ENCODE measurements around the gene TENT4B.
"Not testable (repeated sequence)": the region's sequence is repeated elsewhere in the genome, so short reads cannot be mapped to it uniquely, and the experiment has no call there.

TENT4B gene

DNA sequence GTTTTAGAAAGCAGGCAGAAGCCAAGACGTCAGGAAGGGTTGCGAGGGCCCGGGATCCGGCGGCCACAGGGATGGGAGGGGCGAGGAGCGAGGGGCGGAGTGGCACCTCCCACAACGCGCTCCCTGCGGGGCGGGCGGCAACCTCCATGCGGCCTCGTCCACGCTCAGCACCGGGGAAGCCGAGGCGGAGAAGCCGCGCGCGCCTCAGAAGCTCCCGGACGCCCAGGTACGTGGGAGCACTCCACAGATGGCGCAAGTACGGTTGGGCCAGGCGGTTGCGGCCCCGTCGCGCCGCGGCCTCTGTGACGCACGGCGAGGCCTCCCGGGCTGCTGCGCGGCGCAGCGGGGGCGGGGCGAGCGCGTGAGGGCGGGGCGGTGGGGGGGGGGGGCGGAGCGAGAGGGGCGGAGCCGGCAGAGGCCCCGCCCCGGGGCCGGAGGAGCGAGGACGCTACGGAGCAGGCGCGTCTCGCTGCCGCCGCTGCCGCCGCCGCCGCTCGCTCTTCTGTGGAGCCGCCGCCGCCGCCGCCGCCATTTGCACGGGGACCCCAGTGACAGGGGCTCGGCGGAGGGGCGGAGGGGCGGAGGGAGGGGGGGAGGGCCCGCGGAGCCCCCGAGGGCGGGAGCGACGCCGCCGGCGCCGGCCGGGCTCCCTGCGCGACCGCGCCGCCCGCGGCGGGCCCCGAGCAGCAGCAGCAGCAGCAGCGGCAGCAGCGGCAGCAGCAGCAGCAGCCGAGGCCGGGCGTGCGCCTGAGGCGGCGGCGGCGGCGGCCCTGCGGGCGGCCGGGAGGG lies at the start of gene TENT4B:
Gene TENT4B, plus strand, starts transcription at position 500 of the 789 bp plus-strand sequence. CDS start 316 bp downstream, outside the sequence.
- peak; percentile 82 to 85 for DNase-seq

DNA sequence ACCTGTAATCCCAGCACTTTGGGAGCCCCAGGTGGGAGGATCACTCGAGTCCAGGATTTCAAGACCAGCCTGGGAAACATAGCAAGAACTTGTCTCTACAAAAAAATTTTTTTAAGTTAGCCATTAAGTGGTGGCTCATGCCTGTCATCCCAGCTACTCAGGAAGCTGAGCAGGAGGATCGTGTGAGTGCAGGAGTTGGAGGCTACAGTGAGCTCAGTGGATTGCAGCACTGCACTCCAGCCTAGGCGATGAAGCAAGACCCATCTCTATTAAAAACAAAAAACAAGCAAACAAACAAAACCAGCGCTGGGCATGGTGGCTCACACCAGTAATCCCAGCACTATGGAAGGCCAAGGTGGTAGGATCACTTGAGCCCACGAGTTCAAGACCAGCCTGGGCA lies 49.3 kb upstream of the TENT4B start:
- DNase-seq, result no peak

DNA sequence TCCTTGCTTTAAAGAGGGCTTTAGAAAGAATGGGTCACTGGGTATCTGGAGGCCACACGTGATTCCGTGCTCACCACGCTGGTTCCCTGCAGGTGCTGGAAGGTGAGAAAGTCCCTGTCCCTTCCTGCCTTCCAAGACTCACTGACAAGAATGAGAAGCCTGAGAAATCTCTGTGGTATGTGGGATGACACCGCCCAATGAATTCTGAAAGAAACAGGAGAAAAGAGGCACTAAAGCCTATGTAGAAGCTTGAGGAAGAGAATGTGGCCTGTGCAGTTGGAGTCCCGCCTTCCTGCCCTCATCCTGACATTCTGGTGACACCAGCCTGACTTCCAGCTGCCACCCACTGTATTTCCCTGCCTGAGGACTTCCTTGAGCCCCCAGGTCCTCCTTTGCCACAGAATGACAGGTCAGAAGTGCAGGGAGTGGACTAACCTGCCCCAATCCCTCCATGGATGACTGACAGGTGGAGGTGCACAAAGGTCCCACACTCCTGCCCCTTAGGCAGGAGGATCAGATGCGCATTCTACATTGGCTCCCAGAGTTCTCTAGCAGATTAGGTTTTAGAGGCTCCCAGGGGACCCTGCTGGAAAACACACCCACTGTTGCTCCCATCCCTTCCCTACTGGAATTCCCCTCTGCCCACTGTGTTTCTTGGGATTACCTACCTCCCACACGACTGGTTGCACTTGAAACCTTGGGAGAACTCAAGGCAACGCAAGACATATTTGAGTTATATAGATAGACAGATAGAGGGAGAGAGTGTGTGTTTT lies 38.6 kb upstream of the TENT4B start:
- DNase-seq, result no peak

DNA sequence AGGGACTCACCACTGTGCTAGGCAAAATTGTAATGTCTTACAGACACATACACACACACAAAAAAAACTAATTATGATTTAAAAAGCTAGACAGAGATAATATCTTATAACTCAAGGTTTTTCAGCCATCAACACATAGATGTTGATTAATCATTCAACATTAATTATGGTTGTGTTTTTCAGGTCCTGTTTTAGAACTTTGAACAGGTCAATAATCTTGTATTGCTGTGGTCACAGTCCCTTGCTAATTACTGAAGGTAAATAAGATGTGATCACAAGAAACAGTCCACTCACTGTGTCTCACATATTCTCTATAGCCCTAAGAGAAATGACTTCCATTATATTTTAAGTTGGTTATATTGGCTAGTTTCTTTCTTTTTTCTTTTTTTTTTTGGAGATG lies 32.4 kb upstream of the TENT4B start:
- DNase-seq, result no peak

DNA sequence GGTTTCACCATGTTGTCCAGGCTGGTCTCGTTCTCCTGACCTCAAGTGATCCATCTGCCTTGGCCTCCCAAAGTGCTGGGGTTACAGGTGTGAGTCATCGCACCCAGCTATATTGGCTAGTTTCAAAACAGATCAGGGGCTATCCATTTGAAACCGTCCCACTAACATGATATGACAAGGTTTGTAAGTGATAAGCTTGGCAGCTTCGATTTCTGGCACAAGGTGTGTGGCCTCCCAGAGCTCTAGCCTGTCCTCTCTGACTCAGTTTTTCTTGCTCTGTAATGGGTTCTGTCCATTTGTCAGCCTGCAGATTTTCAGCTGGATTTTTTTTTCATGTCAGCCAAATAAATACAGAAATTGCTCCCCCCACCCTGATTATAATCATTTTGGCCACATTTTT lies 31.8 kb upstream of the TENT4B start:
- DNase-seq, result no peak

DNA sequence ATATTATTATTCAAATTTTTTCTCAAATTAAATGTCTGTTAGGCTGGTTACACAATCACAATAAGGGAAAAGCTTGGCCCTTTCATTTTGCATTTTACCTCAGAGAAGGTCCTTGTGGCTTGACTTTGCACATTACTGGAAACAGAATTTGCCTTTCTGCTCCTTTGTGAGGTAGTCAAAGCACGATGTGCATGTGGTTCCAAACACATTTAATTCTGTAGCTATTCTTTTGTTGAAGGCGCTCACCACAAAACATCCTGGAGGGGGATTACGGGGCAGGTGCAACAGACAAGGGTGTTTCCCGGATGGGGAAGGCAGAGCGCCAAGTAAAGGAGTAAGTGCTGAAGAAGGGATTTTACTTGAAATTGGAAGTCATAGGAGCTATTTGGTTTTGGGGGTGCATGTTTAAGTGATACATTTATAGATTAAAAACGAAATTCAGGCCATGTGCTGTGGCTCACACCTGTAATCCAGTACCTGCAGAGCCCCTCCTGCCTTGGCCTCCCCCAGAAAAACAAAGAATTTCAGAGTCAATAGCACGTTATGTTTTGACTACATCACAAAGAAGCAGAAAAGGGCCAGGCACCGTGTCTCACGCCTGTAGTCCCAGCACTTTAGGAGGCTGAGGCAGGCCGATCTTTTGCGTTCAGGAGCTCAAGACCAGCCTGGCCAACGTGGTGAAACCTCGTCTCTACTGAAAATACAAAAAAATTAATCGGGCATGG lies 31.2 kb upstream of the TENT4B start:
- DNase-seq, result no peak

DNA sequence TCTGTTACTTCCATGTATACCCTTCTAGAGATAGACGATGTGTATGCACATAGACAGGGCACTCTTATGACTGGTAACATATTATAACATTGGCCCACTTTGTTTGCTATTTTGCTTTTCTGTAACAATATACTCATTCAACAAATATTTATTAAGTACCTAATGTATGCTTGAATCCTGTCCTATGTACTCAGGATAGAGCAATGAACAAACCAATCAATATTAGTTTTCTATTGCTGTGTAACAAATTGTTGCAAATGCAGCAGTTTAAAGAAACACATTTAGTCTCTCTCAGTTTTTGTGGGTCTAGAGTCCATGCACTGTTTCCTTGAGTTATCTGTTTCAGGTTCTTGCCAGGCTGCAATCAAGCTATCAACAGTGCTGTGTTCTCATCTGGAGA lies 29.7 kb upstream of the TENT4B start:
- no peak for DNase-seq

DNA sequence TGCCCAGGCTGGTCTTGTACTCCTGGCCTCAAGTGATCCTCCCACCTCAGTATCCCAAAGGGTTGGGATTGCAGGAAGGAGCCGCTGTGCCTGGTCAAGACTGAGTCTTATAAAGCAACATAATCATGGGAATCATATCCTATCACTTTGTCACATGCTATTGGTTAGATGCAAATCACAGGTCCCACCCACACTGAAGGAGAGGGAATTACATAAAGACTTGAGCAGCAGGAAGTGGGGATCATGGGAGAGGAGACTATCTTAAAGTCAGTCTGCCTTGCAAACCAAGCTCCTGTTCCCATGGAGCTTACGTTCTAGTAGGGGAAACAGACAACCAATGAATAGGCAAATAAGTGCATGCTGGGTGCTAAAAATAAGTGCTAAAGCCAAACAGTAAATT lies 28.3 kb upstream of the TENT4B start:
- DNase-seq, result no peak

DNA sequence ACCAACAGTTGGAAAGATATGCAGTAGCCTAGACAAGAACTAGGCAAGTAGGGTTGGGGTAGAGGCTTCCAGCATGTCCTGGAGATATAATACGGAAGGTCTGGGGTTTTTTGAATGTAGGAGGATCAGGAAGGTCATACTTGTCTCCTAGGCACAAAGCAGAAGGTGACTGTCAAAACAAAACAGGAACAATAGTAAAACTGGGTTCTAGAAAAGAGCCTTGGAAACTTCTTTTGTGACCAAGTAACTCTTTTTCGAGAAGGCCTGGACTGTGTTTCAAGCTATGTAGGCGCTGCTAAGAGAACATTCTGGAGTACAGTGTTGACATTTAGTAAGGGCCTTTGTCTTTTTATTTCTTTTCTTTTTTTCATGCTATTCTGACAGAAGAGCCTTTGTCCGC lies 26.9 kb upstream of the TENT4B start:
- no peak for DNase-seq

DNA sequence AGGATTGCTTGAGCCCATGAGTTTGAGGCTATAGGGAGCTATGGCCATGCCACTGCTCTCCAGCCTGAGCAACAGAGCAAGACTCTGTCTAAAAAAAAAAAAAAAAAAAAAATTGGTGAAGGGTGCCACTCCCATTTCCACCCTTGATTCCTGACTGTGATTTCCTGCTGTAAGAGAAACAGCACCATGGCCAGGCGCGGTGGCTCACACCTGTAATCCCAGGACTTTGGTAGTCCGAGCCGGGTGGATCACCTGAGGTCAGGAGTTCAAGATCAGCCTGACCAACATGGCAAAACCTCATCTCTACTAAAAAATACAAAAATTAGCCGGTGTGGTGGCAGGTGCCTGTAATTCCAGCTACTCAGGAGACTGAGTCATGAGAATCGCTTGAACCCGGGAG lies 20.5 kb upstream of the TENT4B start:
- not testable (repeated sequence) for DNase-seq

DNA sequence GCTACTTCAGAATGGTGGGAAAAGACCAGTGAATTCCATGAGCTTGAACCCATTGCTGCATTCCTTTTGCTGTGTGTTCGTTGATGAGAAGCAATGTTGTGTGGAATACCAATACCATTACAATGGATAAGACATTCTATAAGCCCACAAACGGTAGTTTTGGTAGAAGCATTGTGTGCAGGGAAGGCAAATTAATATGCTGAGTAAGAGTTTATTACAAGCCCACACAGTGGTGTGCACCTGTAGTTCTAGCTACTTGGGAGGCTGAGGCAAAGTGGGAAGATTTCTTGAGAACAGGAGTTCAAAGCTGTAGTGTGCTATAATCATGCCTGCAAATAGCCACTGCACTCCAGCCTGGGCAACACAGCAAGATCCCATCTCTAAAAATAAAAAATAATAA lies 19.9 kb upstream of the TENT4B start:
- no peak for DNase-seq

DNA sequence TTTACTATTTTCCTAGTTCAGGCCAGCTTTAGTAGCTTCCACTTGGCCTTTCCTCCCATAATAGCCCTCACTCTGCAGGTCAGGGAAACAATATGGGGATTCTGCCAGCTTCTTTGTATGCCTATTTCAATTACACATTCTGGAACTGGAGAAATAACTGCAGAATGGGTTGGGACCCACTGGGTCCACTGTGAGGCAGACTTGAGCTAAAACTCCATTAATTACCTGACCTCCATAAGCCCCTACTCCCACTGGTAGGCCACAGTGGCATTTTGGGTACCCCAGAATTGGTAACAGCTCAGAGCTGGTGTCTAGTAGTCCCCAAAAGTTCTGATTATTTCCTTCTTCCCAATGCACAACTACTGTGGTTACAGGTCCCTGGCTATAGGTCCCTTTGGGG lies 16.7 kb upstream of the TENT4B start:
- DNase-seq, result no peak

DNA sequence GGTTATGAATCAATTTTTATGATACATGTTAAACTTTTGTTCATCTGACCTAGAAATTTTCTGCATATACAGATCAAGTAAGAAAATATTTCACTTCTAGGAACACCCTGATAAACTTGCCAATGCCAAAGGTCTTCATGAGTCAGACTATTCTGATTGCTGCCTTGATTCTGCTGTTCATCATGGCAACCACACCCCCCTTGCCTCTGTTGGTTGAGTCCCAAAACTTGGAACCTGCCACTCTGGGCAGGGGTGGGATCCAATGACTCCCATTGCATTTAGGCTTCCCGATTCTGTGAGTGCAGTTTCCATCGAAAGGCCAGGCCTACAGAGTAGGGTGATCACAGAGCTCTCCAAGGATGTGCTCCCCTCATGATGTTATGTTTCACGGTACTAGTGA lies 15.8 kb upstream of the TENT4B start:
- DNase-seq, result no peak

DNA sequence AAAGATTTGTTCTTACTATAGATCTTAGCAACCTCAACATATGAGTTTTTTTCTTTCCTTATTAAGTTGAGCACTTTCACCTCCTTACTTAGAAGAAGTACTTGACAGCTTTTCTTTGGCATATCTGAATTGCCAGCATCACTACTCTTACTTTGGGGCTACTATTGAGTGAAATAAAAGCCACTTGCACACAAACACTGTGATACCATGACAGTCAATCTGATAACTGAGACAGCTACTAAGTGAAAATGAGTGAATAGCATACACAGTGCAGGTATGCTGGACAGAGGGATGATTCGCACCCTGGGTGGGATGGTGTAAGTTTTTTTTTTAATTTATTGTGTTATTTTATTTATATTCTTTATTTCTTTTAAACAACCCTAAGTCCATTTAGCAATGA lies 13.5 kb upstream of the TENT4B start:
- no peak for DNase-seq

DNA sequence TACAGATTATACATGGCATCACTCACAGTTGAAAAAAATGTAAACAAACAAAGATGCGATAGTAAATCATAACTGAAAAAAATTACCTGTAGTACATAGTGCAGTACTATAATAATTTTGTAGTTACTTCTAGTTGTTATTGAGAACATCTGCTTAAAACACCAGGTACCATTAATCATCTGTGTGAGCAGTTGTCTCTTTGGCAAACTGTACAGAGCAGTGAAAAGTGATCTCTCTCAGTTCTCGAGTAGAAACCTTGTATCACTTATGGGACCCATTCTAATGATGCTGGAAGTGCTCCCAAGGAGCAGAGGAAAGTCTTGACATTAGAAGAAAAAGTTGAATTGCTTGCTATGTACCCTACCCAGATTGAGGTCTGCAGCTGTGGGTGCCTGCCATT lies 8.9 kb upstream of the TENT4B start:
- no peak for DNase-seq

DNA sequence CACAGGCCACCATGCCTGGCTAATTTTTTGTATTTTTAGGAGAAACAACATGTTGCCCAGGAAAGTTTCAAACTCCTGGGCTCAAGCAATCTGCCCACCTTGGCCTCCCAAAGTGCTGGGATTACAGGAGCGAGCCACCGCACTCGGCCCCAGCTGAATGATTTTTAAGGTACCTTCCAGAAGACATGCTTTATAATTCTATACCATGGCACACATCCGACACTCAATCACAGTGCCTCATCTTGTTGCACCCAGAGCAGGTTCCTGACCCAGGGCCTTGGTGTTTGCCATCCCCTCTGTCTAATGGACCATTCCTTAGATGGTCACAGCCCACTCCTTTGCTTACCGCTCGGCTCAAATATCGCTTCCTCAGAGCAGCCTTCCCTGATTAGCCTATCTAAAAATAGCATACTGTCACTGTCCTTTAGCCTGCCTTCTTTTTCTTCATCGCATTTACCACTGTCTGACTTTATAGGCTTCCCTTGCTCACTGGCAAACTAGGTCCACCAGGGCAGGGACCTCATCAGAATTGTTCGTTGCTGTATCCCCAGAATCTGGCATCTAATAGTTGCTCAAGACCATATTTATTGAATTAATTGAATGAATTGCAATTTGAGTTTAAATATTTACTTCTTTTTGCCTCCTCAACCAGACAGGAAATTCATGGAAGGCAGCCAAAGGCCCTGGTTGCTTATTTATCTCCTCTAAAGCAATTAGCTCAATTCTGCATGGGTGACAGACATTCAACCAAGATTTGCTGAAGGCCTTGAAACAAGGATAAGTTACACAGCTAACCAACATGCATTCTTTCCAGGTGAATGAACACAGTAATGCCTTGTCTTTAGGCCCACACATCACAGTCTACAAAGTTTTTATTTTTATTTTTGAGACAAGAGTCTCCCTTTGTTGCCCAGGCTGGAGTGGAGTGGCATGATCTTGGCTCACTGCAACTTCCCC lies 6.3 kb upstream of the TENT4B start:
- DNase-seq, result no peak

DNA sequence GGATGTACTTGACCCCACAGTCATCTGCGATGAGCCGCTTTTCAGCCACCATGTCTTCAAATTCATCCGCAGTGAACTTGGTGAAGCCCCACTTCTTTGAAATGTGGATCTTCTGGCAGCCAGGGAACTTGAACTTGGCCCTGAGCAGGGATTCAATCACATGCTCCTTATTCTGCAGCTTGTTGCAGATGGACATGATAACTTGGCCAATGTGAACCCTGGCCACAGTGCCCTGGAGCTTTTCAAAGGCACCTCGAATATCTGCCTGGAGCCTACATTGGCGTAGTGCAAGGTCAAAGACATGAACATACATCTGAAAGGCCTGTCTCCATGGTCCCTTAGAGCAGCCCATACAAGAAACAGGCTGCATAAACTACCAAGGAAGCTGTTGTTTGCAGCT lies 1.8 kb upstream of the TENT4B start:
- DNase-seq, result no peak

DNA sequence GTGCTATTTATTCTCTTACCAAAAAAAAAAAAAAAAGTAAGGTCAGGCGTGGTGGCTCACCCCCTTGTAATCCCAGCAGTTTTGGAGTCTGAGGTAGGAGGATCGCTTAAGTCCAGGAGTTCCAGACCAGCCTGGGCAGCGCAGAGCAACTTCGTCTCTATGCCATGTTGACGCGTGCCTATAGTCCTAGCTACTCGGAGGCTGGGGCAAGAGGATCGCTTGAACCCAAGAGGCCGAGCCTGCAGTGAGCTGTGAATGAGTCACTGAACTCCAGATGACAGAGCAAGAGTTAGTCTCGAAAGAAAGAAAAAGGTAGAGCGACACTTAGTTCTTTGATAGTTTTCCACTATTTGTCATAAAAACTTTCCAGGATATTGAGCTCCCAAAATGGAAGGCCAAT lies 1.4 kb upstream of the TENT4B start:
- peak in 1 of 2 experiments; percentile 20 for DNase-seq

DNA sequence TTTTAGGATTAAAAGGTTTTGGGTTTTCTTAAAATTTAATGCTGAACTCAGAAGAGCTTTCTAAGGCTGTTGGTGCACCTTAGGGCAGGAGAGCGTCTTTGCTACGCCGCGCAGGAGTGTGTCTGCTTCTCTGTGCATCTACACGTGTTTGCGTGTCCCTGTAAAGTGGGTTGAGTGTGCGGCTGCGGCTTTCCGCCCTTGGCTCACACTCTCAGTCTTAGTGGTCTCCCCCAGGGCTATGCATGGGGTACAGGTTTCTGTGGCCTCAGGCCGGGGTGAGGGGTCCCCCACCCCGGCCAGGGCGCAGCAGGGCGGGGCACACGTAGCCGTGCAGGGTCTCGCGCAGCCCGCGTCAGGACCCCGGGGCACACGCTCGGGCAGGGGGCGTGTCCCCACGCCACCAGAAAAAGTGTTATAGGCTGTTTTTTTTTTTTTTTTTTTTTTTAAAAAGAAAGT lies 727 bp upstream of the TENT4B start:
- DNase-seq, result peak; percentile 49 to 50

DNA sequence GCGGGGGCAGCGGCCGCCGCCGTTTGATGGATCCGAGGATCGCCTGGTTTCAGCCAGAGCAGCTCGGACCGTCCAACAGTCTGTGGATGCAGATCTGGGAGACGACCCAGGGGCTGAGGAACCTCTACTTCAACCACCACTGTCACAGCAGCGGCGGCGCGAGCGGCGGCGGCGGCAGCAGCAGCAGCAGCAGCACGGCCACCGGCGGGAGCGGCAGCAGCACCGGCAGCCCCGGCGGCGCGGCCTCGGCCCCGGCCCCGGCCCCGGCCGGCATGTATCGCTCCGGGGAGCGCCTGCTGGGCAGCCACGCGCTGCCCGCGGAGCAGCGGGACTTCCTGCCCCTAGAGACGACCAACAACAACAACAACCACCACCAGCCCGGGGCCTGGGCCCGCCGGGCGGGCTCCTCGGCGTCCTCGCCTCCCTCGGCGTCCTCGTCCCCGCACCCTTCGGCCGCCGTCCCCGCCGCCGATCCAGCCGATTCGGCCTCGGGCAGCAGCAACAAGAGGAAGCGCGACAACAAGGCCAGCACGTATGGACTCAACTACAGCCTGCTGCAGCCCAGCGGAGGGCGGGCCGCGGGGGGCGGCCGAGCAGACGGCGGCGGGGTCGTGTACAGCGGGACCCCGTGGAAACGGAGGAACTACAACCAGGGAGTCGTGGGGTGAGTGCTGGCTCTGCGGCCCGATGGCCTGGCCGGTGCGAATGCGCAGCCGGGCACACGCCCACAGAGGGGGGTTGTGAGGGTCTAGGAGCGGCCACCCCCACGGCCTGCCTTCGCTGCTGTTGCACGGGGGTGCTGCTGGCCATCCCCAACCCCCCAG lies 702 bp downstream of the TENT4B start:
- peak; percentile 29 to 34 for DNase-seq

DNA sequence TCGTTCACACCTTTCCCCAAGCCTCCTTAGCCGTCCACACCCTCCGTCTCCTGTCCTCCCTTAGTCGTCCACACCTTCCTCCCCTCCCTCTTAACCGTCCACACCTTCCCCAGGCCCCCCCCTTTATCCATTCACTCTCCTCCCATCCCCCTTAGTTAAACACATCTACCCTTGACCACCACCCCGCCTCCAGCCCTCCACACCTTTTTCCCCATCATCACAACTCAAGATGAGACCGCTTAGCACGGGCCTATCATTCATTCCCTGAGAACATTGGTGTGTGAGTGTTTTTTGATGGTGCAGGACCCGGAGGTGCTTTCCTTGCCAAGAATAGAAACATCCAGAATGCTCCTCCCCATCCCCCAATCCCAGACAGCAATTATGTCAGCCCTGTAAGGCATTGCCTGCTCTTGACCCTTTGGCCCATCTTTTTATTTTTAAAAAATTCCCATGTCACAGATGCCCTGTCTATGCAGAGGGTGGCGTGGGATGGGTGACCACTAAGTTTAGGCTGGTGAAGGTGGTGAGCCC lies 1.4 kb downstream of the TENT4B start:
- DNase-seq, result no peak
